GM21576 (cell line): ENCODE results near the gene PLPP6.

ENCODE experiments used
- ATAC-seq: cut with Tn5 transposase; IDR thresholded peaks from one replicate; pipeline ENCODE4 v1.9.1; 2021; ENCODE audit warnings: mild to moderate bottlenecking, moderate library complexity; ENCODE audit not compliant: unreplicated experiment

The PLPP6 gene

DNA sequence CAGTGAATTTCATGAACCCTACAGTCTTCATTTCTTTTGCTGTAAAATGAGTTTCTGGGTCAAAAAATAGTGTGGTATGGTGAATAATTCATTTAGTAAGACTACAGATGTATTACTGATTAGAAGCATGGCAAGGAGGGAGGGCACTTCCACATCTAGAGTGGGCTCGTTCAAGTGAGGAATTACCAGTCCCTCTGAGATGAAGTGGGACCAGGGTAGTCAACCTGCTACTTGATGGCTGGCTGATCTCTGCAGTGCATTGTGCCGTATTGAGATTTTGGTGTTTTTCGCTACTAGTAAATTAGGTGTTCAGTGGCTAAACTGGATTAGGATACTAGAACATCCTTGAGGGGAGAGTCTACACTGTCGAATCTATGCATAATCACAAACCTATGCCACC is 28.1 kb downstream of the PLPP6 start:
- peak; percentile 40 for ATAC-seq

GRCh38 chr9:4691795-4692194 is 29.7 kb downstream of the PLPP6 start:
- no peak for ATAC-seq

GRCh38 chr9:4700091-4700490 is 38.0 kb downstream of the PLPP6 start:
- no peak for ATAC-seq

GRCh38 chr9:4700932-4701331 is 38.8 kb downstream of the PLPP6 start:
- ATAC-seq = no peak

GRCh38 chr9:4701526-4701925 is 39.4 kb downstream of the PLPP6 start:
- ATAC-seq = no peak

- ATAC-seq = no peak
Observed at GRCh38 chr9:4704129-4704528, 42.0 kb downstream of the PLPP6 start.

- no peak for ATAC-seq
Observed at GRCh38 chr9:4706021-4706420, 43.9 kb downstream of the PLPP6 start.

DNA sequence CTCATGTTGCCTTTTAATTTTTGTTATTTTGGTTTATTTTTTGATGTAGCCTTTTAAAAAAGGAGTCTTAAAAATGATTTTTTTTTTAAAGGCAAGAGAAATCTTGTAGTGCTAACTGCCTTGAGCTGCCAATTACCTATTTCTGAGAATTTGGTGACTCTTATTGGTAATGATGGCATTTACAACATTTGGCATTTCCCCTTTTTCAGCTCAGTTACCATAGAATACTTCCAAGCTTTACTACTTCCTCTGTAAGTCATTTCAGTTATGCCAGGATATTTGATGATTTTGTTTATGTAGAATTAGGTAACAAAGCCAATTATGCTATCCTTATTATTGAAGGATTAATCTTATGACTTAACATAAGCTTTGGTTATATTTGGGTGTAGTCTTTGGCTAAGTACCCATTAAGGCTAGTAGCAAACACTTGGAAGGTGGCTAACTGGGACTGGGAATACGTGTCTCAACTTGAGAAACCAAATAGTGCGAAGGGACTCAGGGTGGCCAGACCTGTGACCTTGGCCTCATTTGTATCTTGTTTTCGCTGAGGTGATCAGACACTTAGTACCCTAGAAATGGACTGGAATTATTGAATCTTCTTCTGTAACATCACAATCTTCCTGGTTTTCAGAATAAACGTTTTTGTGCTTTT is 45.0 kb downstream of the PLPP6 start:
- ATAC-seq = no peak

- no peak for ATAC-seq
Observed at GRCh38 chr9:4709380-4709779, 47.3 kb downstream of the PLPP6 start.

DNA sequence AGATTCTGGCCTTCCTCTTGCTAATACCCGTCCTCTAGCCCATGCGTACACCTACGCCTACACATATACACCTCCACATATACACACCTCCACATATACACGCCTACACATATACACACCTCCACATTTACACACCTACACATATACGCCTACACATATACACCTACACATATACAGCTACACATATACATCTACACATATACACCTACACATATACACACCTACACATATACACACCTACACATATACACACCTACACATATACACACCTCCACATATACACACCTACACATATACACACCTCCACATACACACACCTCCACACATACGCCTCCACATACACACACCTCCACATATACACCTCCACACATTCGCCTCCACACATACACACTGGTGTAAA is 51.8 kb downstream of the PLPP6 start:
- ATAC-seq = no peak

- no peak for ATAC-seq
Observed at GRCh38 chr9:4714266-4715016, 52.3 kb downstream of the PLPP6 start.
